GM18873 (cell line): ENCODE measurements around the gene ARV1.

Experiments used
- ATAC-seq: cut with Tn5 transposase; IDR thresholded peaks from one replicate; pipeline ENCODE4 v1.9.1; 2021; ENCODE audit warnings: mild to moderate bottlenecking, moderate library complexity, moderate number of reproducible peaks; ENCODE audit not compliant: unreplicated experiment, low FRiP score

ARV1 gene

DNA sequence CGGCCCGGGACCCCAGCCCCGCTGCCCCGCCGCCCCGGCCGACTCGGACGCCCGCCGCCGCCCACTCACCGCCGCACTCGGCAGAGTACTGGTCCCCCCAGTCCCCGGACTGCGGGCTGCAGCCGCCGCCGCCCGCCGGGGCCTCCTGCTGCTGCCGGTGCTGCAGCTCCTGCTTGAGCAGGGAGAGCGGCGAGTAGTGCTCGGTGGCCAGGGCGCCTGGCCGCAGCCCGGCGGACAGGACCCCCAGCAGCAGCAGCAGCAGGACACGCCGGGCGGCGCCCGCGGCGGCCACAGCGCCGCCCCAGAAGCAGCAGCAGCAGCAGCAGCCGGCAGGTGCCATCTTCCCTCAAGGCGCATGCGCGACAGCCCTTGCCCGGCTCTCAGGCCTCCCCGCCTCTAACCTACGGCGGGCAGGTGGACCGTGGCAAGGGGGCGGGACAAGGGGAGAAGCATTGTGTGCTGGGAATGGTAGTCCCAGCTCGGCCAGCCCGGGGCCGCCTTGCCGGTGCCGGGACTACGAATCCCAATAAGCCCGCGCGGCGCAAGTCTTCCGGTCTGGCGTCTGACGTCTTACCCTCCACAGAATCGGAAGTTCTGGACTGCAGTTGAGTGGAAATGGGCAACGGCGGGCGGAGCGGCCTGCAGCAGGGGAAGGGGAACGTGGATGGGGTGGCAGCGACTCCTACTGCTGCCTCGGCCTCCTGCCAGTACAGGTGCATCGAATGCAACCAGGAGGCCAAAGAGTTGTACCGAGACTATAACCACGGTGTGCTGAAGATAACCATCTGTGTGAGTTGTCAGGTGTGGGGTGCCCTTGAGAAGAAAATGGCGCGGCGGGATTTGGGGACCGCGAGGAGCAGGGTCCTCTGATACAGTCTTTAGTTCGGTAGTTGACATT lies at the start of gene ARV1, which contains the start of gene TTC13:
ARV1 (plus strand) TSS at position 604 of the 898 bp plus-strand sequence; CDS start at position 616, 12 bp downstream.
TTC13 (minus strand) TSS at position 371 of the 898 bp plus-strand sequence; CDS start at position 340, 31 bp downstream.
- peak; percentile 91 for ATAC-seq

DNA sequence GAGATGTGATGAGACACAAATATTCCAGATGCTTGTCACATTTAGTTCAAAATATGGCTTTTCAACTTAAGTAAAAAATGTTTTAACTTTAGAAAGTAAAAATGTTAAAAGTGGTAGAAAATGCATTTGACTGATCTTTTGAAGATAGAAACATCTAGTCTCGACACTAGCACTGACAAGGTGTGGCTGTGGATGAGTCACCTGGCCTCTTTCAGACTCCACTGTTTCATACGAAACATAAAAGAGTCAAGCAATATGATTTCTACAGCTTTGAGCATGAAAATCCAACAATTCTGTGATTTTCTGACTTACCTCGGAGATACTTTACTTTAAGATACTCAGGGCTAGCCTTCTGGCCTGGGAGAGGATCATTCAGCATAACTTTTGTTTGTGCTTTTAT lies 47.9 kb upstream of the ARV1 start:
- no peak for ATAC-seq

DNA sequence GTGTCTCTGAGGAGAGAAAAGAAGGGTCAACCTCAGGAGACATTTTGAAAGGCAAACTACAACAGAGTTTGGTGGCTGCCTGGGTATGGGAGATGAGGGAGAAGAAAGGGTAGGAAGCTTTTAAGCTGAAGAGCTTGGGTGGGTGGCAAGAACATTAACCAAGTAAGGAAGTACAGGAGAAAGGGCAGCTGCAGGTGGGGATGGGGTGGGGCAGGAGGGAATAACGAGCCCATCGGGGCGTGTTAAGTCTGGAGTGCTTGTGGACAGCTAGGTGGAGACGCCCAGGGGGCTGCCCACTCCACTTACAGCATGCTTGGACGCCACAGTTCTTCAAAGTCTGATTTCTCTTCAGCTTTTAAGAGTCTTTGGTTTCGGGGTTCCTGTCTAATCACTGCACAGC lies 43.0 kb upstream of the ARV1 start:
- no peak for ATAC-seq

DNA sequence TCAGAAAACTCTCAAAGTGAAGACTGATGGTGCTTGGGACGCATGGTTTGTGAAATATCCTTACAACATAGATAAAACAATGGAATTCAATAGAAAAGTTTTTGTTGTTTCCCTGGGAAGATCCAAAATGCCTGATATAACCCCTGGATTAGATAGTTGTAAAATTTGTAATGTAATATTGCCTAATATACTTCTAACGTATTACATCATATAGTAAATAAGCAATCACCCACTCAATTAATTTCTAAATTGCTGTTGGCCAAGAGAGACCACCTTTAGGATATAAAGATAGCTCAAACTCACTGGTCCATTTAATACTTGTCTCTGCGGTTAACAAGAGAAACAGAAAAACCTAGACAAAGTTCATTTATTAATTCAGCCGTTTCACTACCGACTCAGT lies 42.4 kb upstream of the ARV1 start:
- no peak for ATAC-seq

DNA sequence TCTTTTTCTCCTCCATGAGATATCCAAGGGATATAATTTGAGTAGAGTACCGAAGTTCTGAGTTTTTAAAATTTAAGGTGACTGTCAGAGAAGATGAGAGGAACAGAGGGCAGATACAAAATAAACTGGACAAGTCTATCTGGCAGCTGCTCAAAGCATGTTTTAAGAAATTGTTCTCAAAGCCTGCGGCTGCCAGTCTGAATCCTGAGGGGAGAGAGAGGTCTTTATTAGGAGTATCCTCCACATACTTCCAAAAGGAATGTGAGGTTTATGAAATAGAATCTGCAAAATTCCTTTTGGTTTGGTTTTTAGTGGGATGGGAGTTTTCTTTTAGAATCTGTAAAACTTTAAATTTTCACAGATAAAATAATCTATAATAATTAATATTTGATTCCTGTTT lies 41.5 kb upstream of the ARV1 start:
- ATAC-seq: no peak

DNA sequence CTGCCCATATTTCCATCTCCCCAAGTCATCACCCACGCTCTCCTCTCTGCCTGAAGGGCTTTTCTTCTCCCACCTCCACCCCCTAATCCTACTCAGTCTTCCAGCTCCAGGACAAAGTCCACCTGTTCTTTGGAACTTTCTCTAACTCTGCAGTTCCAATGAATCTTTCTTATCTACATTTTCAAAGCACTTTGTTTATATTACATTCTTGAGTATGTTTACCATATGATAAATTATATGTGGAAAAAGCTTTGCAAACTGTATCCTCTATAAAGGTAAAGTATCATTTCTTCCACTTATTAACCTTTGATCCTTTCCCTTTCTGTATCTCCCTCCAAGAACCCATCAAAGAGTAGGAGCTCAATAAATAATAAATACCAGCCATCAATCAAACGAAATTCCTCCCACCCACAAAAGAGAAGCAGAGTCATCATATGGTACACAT lies 39.9 kb upstream of the ARV1 start:
- no peak for ATAC-seq

DNA sequence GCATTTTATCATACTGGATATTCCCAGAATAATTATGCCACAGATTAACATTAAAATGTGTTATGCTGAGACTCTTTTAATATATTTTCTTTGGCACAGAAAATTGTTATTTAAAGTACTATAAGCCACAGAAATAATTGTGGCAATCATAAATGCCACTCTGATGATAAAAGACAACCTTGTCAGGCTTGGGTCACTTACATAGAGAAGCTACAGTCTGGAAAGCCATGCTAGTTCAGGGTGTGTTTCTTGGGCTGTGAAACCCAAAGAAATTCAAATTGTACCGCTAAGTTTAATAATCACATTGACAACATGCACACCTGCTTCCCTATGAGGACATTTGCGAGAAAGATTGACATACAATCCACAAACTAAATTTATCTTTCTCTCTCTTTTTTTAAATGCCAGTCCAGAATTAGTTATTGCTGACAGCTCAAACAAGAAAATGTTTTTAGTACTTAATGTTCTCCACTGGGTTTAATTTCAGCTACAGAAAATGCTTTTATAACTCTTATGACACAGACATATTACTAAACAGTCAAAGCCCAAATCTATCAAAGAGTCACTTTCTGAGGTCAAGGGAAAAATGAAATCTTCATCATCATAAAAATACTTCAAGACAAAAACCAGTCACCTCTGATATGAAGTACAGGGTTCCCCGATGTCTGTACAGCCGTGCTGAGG lies 38.9 kb upstream of the ARV1 start:
- ATAC-seq: no peak

DNA sequence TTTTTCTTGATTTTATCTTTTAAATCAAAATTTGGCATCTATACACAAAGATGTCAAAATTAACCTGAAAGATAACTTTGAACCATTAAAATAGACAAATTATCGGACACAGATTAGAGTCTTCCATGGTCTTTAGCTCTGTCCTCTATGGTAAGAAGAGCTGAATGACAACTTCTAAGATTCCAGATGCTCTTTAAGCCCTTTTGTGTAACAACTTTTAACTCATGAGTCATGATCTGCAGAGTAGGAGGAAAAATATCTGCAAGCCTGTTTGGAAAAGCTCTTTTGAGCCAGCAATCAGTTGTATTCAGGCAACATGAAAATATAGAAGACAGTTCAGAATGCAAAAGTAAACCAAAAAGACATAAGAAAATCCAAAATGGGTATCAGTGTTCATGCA lies 38.0 kb upstream of the ARV1 start:
- ATAC-seq: no peak

DNA sequence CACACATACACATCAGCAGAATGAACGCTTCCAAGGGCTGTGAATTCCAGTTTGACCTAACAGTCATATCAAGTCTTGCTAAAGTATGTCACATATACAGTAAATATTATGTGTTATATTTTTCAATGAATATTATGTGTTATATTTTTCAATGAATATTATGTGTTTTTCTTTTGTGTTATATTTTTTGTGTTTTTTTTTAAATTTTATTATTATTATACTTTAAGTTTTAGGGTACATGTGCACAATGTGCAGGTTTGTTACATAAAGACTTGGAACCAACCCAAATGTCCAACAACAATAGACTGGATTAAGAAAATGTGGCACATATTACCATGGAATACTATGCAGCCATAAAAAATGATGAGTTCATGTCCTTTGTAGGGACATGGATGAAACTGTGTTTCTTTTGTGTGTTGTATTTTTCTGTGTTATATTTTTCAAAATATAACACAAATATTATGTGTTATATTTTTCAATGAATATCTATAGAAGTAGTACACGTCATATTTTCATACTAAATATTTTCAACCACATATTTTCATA lies 35.8 kb upstream of the ARV1 start:
- no peak for ATAC-seq

DNA sequence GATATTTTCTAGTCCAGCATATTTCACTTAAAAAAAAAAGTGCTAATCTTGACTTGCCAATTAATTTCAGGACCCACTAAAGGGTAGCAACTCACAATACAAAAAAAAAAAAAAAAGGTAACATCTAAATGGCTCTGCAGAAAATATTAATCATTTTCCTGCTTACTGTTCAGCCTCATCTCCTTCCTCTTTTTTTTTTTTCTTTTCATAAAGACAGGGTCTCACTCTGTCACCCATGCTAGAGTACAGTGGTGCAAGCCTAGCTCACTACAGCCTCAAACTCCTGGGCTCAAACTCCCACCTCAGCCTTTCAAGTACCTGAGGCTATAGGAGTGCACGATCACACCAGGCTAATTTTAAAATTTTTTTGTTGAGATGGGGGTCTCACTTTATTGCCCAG lies 30.6 kb upstream of the ARV1 start:
- no peak for ATAC-seq

DNA sequence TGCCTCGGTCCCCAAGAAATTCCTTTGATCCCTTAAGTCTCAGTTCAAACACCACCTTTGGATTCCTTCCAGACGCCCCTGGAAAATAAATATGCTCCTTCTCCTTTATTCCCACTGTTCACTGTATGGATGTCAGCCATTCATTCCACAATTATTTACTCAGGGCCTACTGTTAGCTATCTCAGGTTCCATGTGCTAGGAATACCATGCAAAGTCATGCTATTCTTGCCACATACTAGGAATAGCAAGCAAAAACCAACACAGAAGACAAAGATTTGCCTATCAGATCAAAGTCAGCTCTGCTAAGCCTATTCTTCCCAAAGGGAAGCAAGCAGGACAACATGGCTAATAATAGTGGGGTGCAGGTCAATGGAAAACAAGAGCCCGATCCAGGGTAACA lies 30.0 kb upstream of the ARV1 start:
- no peak for ATAC-seq

DNA sequence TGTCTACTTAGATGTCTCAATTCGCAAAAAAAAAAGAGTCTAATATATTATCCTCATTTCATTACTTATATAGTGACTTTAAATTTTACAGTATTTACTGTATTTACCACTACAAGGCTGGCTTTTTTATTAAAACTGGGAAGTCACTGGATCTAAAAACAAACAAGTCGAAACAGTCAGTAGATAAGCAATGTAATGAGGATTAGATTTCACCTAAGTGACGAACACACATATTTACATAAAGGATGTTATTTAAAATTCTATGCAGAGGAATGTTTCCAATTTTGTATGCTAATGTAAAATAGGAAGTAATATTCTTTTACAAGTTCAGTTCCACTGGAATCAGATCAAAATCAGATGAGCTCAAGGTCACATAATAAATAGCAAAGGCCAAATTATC lies 28.5 kb upstream of the ARV1 start:
- ATAC-seq: no peak

DNA sequence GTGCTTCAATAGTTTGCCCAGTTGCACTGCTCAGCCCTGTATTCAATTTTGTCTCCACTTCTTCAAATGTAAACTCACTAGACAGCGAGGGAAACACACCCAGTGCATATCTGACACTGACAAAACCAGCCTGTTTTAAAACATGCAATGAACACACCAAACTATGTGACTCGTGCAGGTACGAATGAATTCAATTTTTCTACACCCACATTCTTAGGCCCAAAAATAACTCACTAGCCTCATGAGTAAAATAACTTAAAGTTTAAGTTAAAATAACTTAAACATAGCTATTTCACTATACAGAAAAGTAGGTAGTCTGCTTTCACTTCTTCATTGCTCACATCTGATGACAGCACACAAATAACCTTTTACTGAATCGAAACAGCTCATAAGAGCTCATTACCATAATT lies 21.3 kb upstream of the ARV1 start:
- no peak for ATAC-seq

DNA sequence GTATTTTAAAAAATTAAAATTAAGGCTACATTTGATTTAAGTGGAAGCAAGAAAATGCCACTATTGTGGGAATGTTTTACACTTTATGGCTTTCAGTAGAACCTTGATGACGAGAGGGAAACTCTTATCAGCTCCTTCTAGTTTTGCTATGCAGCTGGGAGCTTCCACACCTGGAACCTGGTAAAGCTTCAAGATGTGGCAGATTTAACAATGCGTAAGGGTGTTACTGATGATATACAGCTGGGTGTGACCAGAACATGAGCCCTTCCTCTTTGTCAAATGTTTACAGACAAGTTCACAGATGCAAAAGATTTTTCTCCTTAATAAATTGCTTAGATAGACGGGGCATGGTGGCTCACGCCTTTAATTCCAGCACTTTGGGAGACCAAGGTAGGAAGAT lies 20.5 kb upstream of the ARV1 start:
- ATAC-seq: no peak

DNA sequence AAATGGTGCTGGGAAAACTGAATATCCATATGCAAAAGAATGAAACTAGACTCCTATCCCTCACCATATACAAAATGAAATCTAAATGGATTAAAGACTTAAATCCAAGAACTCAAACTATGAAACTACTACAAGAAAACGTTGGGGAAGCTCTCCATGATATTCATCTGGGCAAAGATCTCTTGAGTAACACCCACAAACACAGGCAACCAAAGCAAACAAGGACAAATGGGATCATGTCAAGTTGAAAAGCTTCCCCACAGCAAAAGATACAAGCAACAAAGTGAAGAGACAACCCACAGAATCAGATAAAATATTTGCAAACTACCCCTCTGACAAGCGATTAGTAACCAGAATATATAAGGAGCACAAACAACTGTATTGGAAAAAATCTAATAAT lies 14.0 kb upstream of the ARV1 start:
- no peak for ATAC-seq

DNA sequence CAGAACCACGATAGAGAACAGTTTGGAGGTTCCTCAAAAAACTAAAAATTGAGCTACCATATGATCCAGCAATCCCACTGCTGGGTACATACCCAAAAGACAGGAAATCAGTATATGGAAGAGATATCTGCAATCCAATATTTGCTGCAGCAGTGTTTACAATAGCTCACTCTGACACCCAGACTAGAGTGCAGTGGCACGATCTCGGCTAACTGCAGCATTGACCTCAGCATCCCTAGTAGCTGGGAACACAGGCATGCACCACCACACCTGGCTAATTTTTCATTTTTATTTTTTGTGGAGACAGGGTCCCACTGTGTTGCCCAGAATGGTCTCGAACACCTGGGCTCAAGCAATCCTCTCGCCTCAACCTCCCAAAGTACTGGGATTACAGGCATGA lies 13.4 kb upstream of the ARV1 start:
- ATAC-seq: no peak

DNA sequence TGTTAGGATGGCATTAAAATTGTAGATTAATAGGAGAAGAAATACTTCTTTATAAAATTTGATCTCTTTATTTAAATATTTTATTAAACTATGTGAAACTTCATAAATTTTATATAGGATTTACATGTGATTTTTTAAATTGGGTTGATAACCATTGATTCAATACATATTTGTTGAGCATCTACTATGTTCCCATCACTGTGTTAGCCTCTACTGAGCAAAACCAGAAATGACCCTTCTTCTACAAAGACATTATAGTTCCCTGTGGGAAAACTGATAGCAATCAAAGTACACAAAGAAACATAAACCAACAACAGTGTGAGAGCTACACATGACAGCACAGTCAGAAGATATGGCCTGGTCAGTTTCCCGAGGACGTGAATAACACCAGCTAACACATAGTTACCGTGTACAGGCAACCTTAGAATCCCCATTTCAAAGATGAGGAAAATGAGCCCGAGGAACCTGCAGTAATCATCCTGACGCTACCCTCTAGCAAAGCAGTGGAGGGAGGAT lies 12.5 kb upstream of the ARV1 start:
- ATAC-seq: no peak

DNA sequence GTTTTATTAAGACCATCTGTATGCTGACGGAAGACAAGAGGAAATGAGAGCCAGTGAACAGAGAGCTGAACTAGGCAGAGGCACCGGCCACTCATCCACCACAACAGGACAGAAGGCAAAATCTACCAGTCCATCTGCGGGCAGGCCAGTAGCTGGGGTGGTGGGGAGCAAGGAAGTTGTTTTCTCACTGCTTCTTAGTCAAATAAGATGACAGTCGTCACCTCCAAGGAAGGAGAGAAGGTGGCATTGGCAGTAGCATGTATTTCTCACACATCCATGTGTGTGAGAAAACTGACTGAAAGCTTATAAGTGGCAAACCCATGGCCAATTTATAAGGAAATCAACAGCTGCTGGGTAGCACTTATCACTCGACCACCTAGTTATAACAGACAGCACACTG lies 8.5 kb upstream of the ARV1 start:
- no peak for ATAC-seq

DNA sequence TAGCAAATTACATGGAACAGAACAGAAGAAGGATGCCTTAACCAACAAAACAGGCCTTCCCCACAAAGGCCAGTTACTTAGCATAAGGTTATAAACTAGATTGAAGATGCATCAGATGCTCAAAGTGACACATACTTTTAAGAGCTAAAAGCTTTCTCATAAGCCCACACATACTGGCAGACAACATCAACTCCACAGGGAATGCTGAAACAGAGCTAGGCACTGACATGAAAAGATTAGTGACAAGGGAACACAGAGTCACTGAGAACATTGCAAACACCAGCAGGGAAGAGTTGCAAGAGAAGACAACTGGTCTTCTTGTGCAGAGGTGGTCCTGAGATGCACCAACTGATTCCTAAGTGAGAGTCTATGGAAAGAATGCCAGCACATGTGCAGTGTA lies 7.1 kb upstream of the ARV1 start:
- ATAC-seq: no peak

DNA sequence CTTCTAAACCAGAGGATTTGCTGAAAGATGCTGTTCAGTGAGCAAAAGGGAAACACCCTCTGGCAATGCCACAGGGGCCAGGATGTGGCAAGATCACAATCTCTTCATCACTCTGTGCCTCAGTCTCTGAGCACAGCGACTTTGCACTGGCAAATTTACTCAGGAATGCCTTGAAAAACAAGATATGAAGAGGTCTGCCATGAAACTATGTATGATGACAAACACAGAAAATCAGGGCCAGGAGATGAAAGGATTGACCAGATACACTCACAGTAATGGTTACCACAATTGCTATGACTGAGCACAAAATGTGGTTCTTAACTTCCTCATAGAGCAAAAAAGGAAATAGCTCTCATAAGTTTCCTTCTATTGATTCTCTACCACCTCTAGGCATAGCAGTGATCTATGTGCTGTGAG lies 6.0 kb upstream of the ARV1 start:
- peak; percentile 77 for ATAC-seq

DNA sequence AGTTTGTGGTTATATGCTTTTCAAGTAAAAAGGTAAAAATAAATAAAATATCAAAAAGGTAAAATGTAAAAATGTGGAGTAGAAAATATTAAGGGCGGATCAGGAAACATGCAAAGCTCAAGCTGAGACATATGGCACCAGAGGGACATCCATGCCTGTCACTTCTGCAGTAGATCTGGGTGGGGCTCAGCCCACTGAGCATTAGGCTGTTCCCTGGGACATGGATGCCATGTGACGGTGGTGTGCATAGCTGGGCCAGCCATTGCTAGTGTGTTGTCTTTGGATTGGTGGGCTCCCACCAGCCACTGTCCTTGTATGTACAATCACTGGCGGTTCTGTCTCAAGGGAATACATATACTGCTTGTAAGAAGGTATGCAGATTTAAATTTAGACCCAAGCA lies 3.3 kb upstream of the ARV1 start:
- ATAC-seq: no peak
